Anterior cingulate cortex (tissue), 58 donors: Measurements from ENCODE around the gene P3R3URF.

Experiments
- DNase-seq, 58 donors: peaks; one replicate each; lab custom pipeline; 2025; lab: John Stamatoyannopoulos, UW

The P3R3URF gene

GRCh38 chr1:46134660-46135331 lies 41.5 kb downstream of the P3R3URF start:
- DNase-seq: peak in 1 of 58 donors; percentile 3

DNA sequence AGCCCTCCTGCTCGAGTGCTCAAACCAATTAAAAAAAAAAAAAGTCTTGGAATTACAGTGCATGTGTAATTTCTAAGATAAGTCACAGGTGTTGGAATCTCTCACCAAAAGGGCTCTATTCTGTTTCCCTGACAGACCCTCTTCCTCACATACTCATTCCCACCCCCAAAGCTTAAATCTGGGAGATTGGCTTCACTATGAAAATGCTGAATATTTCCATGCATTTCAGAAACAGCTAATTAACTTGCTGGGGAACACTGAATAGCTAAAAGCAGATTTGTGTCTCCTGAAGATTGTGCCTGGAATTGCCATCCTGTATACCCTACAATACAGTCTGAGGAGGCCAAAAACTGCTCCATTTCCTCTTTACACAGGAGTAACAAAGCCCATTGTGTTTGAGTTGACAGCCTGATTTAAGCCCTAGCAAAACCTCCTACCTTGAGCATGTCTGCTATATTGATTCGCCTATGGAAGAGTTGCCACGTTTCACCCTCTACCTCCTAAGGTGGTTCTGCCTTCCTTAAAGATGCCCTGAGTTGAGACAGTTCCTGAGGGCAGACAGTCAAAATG lies 42.4 kb downstream of the P3R3URF start:
- no peak for DNase-seq

DNA sequence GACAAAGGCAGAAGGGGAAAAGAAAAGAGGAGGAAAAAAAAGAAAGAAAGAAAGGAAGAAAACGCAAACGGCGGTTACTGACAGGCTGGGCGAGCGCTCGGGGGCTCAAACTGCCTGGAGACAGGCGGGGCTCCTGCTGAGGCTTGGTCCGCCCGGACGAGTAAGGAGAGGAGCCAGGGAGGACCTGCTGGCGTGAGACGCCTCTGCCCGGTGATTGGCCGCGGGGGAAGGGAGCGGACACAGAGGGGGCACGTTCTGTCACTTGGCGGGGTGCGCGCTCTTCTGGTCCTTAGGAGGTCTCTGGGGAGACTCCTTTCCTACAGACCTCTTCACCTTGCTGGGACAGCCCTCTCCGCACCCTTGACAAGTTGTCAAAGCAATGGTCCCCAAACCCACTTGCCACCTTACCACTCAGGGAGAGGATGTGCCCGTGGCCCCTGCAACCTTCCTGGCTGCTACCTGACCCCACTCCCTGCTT lies 43.1 kb downstream of the P3R3URF start:
- peak in 13 of 58 donors; percentile 74 to 92 (median 84) for DNase-seq

DNA sequence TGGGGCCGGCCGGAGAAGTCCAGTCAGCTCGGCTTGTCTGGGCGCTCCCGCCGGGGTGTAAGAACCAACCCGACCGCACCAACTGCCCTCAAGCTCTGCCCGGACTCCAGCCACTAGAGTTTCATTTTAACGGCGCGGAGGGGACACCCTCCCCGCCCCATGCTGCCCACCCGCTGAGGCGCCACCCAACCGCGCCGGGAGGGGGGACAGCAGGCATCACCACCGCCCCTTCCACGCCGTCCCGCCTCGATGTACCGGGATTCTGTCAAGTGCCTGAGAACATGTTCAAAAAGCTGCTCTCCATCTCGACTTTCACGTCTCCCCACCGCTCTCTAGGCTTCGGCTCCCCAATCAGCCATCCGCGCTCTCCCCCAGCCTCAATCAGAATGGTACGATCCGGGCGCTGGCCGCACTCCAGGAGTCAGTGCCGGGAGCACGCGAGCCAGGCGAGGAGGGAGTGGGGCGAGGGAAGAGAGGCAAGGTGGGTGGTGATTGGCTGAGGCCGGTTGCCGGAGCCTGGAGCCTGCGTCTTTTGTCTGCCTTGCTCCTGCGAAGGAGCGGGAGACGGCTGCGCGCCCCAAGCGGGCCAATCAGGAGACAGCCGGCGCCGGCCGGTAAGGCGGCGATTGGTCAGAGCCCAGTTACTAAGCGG lies 43.6 kb downstream of the P3R3URF start, which contains the start of gene PIK3R3:
TSS of gene PIK3R3 (minus strand) at position 101 of the 652 bp plus-strand sequence. CDS start 677 bp downstream, outside the sequence.
- peak; percentile 80 to 99 (median 97) for DNase-seq

- peak in 13 of 58 donors; percentile 3 to 59 (median 14) for DNase-seq
Observed at GRCh38 chr1:46131712-46132528, 44.4 kb downstream of the P3R3URF start.

- no peak for DNase-seq
Observed at GRCh38 chr1:46131093-46131492, 45.2 kb downstream of the P3R3URF start.

DNA sequence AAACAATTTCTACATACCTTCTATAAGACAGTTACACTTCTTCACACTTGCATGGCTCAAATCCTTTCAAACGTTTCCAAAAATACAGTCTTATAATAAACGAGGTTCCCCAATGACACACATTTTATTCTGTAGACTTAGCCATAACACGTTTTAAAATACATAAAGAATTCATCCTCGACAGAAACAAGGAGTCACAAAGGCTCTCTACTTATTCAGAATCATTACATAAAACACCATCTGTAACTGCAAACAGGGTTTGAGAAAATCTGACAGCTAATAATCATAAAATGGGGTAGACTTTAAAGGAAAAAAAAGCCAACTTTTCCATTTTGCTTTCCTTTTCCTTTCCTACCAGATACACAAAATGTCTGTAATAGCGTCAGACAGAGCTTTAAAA lies 45.7 kb downstream of the P3R3URF start:
- DNase-seq: no peak

GRCh38 chr1:46130121-46130520 lies 46.2 kb downstream of the P3R3URF start:
- DNase-seq: no peak

DNA sequence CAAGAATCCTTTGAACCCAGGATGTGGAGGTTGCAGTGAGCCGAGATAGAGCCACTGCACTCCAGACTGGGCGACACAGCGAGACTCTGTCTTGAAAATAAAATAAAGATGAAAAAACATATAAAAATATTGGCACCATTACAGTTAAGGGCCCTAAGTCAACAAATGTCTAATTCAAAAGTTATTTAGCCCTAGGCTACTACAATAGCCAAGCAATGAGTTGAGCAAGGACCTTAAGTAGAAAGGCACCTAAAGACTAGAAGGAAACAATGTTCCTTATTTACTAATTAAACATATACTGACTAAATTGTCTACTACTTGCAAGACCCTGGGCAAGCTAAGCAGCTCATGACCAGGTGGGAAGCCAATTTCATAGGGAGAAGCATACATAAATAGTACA lies 47.9 kb downstream of the P3R3URF start:
- DNase-seq: no peak
